ENCODE measurements around the gene FAIM2. TPM values are rescaled to one million over a fixed set of nuclear protein-coding genes. Genes with fewer than 3 reads are reported as not detected.

The FAIM2 gene
- total and polyA plus RNA-seq, 2 donors (not counting 3 experiments of a cell fraction or from before 2014, with no cell fraction given), result 0.01 TPM; not detected in 1

- Histone ChIP-seq H3K4me2 (ENCODE audit: insufficient read depth, low read length) (peak overlapping the region; percentile 48), H3K9ac (replicated peaks; ENCODE audit: extremely low read depth, insufficient read depth, low read length) (no peak overlapping the region), H3K4me3 (replicated peaks in 1 of 3; ENCODE audit: insufficient read depth in 1 of 3, low read depth in 1 of 3, low read length in 3 of 3) (no peak overlapping the region), H3K79me2 (ENCODE audit: control insufficient read depth, insufficient read depth, low read length) (no peaks in the 10 kb centered on the region), H3K27me3 (ENCODE audit: control insufficient read depth in 2 of 2, insufficient read depth in 2 of 2, low read length in 2 of 2) (no peaks in the 10 kb centered on the region), H3K36me3 (ENCODE audit: control insufficient read depth in 2 of 2, extremely low read depth in 1 of 2, insufficient read depth in 2 of 2, low read length in 2 of 2) (no peaks in the 10 kb centered on the region), H3K4me1 (ENCODE audit: control insufficient read depth, extremely low read depth, insufficient read depth, low read length) (peaks cover 11% of the 10 kb centered on the region), H3K27ac (ENCODE audit: insufficient read depth, low read depth, low read length) (peak overlapping the region; percentile 49), H3K9me1 (replicated peaks; ENCODE audit: control insufficient read depth, extremely low read depth, insufficient read depth, low read length) (no peaks in the 10 kb centered on the region), H3K9me3 (replicated peaks; ENCODE audit: control insufficient read depth, insufficient read depth, low read length) (no peaks in the 10 kb centered on the region), H2AFZ (ENCODE audit: low read depth, low read length) (peak overlapping the region; percentile 88), H4K20me1 (replicated peaks; ENCODE audit: control insufficient read depth, extremely low read depth, insufficient read depth, low read length) (no peaks in the 10 kb centered on the region)
- CTCF ChIA-PET, result interaction anchor here (0.5 to 4.5 kb wide), 46 partner anchors 8 to 125 kb away, joined by 3 to 112 read pairs (median 5); partner anchors contain the start of genes AQP5 and NCKAP5L
- BruUV-seq (replicated peaks), result no TSS peak
- POLR2A ChIA-PET, result no interaction called here
- dilution Hi-C loops (cut with MboI; ENCODE audit: extremely low pct_ligation_motif_present, low sequenced_read_pairs), result no loop called here
- peak; percentile 18 for TF ChIP-seq JUN (IDR thresholded peaks at IDR 0.05; ENCODE audit: borderline replicate concordance, insufficient read depth, insufficient read length, low read depth)
- peak; percentile 96 to 97 for TF ChIP-seq CTCF (IDR thresholded peaks at IDR 0.05; ENCODE audit: extremely low read depth in 1 of 2, insufficient read depth in 1 of 2, low read depth in 1 of 2, low read length in 2 of 2)
- TF ChIP-seq MYC (IDR thresholded peaks at IDR 0.05; ENCODE audit: low read depth, low read length), result no peak
- TF ChIP-seq POLR2AphosphoS5 (IDR thresholded peaks at IDR 0.05; ENCODE audit: insufficient read depth, low read depth, low read length), result peak; percentile 55
- TF ChIP-seq POLR2A (IDR thresholded peaks at IDR 0.05; ENCODE audit: low read depth, low read length), result no peak
- TF ChIP-seq FOS (IDR thresholded peaks at IDR 0.05; ENCODE audit: borderline replicate concordance, insufficient read depth, low read length), result peak; percentile 61
- DNase-seq (ENCODE audit: low read depth, low spot score) (peak; percentile 89), FAIRE-seq (peak; percentile 95)
- intact Hi-C loops (cut with micrococcal nuclease), result loop anchor here (1.0 kb wide), 4 partner anchors 14 to 76 kb away; no protein-coding TSS in a partner anchor
Observed at GRCh38 chr12:49945394-49946080, 41.8 kb upstream of the FAIM2 start.
